Tibial nerve (tissue), 4 donors: ENCODE measurements around the gene BCR. TPM values are rescaled to one million over a fixed set of nuclear protein-coding genes. Genes with fewer than 3 reads are reported as not detected.

Source experiments
- DNase-seq, 2 donors: peaks; one replicate each; pipeline ENCODE4 v3.0.0-alpha.2; 2019; ENCODE audit warnings: low spot score in 2 of 2
- H3K27ac ChIP-seq, 4 donors: fragments of 200-600 bp; sonication (generic) in 3 of 4; one replicate each; pipeline ENCODE4 v1.5.1; 2017 to 2019; ENCODE audit warnings: mild to moderate bottlenecking in 1 of 4
- H3K27me3 ChIP-seq, 2 donors: fragments of 200-600 bp; sonication (generic) in 1 of 2; one replicate each; pipeline versions ENCODE4 v1.5.1 to v1.6.0; 2017 to 2019
- H3K36me3 ChIP-seq, 3 donors: fragments of 200-600 bp; sonication (generic); one replicate each; pipeline ENCODE4 v1.5.1; 2018 to 2019
- H3K4me1 ChIP-seq, 4 donors: fragments of 200-600 bp; sonication (generic) in 3 of 4; one replicate each; pipeline ENCODE4 v1.5.1; 2017 to 2019
- H3K4me3 ChIP-seq, 4 donors: fragments of 200-600 bp; sonication (generic) in 3 of 4; one replicate each; pipeline ENCODE4 v1.5.1; 2017 to 2019; ENCODE audit warnings: mild to moderate bottlenecking in 1 of 4, moderate library complexity in 1 of 4
- H3K9me3 ChIP-seq, 4 donors: fragments of 200-600 bp; sonication (generic) in 3 of 4; one replicate each; pipeline ENCODE4 v1.5.1; 2017 to 2019
- CTCF ChIP-seq, 5 experiments: fragments of 200-600 bp in 3 of 5; fragments of 450-650 bp in 2 of 5; sonication (generic) in 3 of 5; IDR thresholded peaks; one replicate each; pipeline ENCODE4 v1.5.1; 2016 to 2019; ENCODE audit warnings: antibody characterized with exemption in 5 of 5, mild to moderate bottlenecking in 3 of 5, moderate library complexity in 2 of 5
- EP300 ChIP-seq, 2 donors: sonication (generic); formaldehyde crosslinking; IDR thresholded peaks; one replicate each; pipeline ENCODE4 v1.6.1; 2017; ENCODE audit warnings: antibody characterized with exemption in 2 of 2, mild to moderate bottlenecking in 1 of 2
- POLR2A ChIP-seq, 2 donors: fragments of 450-650 bp; IDR thresholded peaks; one replicate each; pipeline ENCODE4 v1.6.1; 2017; ENCODE audit warnings: antibody characterized with exemption in 2 of 2, mild to moderate bottlenecking in 2 of 2, moderate library complexity in 2 of 2
- WGBS, 2 donors: methylation state at CpG; one replicate each; pipeline ENCODE4 v1.1.5; 2018; 5-methylcytosine and 5-hydroxymethylcytosine counted together
- total RNA-seq, 4 donors: library from RNA; depleted of rRNA; stranded (reverse); fragments of >200 nt; gene quantifications; one replicate each; pipeline ENCODE4 v1.1.0, GENCODE V29; 2016

Gene BCR
- total RNA-seq, 4 donors from 2014 or later, result 99.0 to 174 (median 120) TPM

GRCh38 chr22:23156286-23156685, 24.0 kb upstream of the BCR start:
- H3K36me3 ChIP-seq, result peaks cover 0 to 98% (median 0%) of the 10 kb centered on the region in 3 donors
- WGBS, 2 donors, result 52% methylated on average over 8 of the region's 8 CpGs

GRCh38 chr22:23157560-23158515, 22.5 kb upstream of the BCR start:
- Histone ChIP-seq H3K4me3 (no peak overlapping the region), H3K9me3 (no peaks in the 10 kb centered on the region), H3K27ac (no peak overlapping the region), H3K36me3 (peaks cover 0 to 95% (median 0%) of the 10 kb centered on the region in 3 donors), H3K27me3 (no peaks in the 10 kb centered on the region), H3K4me1 (peaks cover 0 to 3% (median 0%) of the 10 kb centered on the region in 4 donors)
- 81 to 85% methylated on average over 14 to 22 of the region's 22 CpGs for whole genome bisulfite sequencing, 2 donors
- TF ChIP-seq CTCF (IDR thresholded peaks at IDR 0.05), result no peak
- TF ChIP-seq EP300 (IDR thresholded peaks at IDR 0.05), result no peak
- no peak for TF ChIP-seq POLR2A (IDR thresholded peaks at IDR 0.05)
- no peak for DNase-seq

More at GRCh38 chr22:23156286-23156685, 24.0 kb upstream of the BCR start:
- no peak for DNase-seq
- H3K4me3 ChIP-seq, result no peak overlapping the region
- H3K4me1 ChIP-seq, result peaks cover 0 to 3% (median 0%) of the 10 kb centered on the region in 4 donors
- no peaks in the 10 kb centered on the region for H3K9me3 ChIP-seq
- H3K27me3 ChIP-seq, result no peaks in the 10 kb centered on the region
- H3K27ac ChIP-seq, result no peak overlapping the region
- TF ChIP-seq POLR2A (IDR thresholded peaks at IDR 0.05), result no peak
- TF ChIP-seq EP300 (IDR thresholded peaks at IDR 0.05), result no peak
- TF ChIP-seq CTCF (IDR thresholded peaks at IDR 0.05), result no peak

DNA sequence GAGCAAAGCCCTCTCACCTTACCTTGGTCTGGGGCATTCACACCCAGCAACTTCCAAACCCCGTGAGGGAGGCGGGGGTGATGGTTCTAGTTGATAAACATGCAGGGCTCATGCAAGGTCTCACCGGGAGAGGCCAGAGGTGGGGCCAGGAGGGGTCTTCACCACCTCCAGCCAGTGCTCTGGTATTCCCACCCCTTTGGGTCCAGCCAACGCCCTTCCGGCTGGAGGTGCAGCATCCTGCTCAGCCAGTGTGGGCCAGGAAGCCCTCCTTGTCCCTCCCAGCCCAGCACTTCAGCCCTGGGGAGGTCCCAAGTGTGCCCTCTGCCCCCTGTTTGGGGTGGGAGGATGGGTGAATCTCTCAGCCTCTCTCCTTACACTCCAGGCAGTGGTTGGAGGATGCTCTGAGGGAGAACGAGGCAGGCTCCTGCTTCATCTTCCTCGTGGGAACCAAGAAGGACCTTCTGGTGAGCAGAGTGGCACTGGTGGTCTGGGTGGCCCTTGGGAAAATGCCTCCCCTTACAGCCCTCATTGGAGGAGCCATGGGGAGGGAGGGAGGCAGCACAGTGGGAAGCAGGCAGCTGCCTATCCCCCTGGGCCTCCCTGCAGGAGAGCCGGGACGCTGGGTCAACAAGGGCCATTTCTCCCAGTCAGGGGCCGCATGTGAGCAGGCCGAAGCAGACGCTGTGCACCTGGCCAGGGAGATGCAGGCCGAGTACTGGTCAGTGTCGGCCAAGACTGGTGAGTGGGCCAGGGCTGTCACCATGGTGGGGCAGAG, 21.6 kb upstream of the BCR start:
- TF ChIP-seq CTCF (IDR thresholded peaks at IDR 0.05) (no peak), EP300 (IDR thresholded peaks at IDR 0.05) (no peak), POLR2A (IDR thresholded peaks at IDR 0.05) (no peak)
- Histone ChIP-seq H3K27ac (no peak overlapping the region), H3K4me1 (peaks cover 0 to 10% (median 2%) of the 10 kb centered on the region in 4 donors), H3K9me3 (no peaks in the 10 kb centered on the region), H3K36me3 (peaks cover 0 to 87% (median 0%) of the 10 kb centered on the region in 3 donors), H3K27me3 (no peaks in the 10 kb centered on the region), H3K4me3 (no peak overlapping the region)
- DNase-seq, result no peak
- WGBS, 2 donors, result 85 to 86% methylated on average over 8 to 12 of the region's 14 CpGs

DNA sequence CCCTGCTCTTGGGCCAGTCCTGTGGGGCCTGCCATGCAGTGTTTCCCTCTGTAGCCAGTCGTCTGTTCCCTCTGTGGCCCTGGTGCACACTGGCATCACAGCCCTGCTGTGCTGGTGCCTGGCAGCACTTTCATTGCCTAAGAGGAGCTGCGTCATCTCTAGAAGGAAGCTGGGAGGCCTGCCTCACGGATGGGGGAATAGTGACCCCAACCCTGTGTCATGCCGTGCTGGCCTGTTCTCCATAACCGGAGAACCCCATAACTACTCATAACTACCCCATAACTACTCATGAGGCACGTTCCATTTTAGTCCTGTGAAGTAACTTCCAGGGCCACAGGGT, 21.0 kb upstream of the BCR start:
- peaks cover 0 to 81% (median 0%) of the 10 kb centered on the region in 3 donors for H3K36me3 ChIP-seq
- no peak for DNase-seq
- 88% methylated on average over 6 of the region's 6 CpGs for WGBS, 2 donors
- no peak overlapping the region for H3K4me3 ChIP-seq
- H3K9me3 ChIP-seq, result no peaks in the 10 kb centered on the region
- H3K4me1 ChIP-seq, result peaks cover 0 to 15% (median 4%) of the 10 kb centered on the region in 4 donors
- TF ChIP-seq EP300 (IDR thresholded peaks at IDR 0.05), result no peak
- TF ChIP-seq CTCF (IDR thresholded peaks at IDR 0.05), result no peak
- no peak for TF ChIP-seq POLR2A (IDR thresholded peaks at IDR 0.05)
- no peak overlapping the region for H3K27ac ChIP-seq
- no peaks in the 10 kb centered on the region for H3K27me3 ChIP-seq
